Muscle of back (tissue), 13 donors: Measurements from ENCODE around the gene IKZF2. TPM values are rescaled to one million over a fixed set of nuclear protein-coding genes. Genes with fewer than 3 reads are reported as not detected.

Experiments
- DNase-seq, 3 donors: peaks; one replicate each; pipeline versions ENCODE4 v3.0.0 to v3.0.0-alpha.2; 2013
- long read RNA-seq, 9 donors: transcript quantifications; one replicate each; lab custom pipeline, GENCODE V29; 2026
- polyA plus RNA-seq, 10 donors: library from polyadenylated mRNA; unstranded; fragments of 120-200 nt; gene quantifications; one replicate each; pipeline ENCODE4 v1.2.1, GENCODE V29; 2013; ENCODE audit not compliant: insufficient read length in 10 of 10

The IKZF2 gene
- polyA plus RNA-seq, result 1 to 10 TPM; 3.0 to 5.4 (median 3.8) TPM
- long read RNA-seq, donor 1, result 0 reads
- long read RNA-seq, donor 2, partial matches to known transcripts, result 0 of 1 reads
- long read RNA-seq, donor 2, other reads (novel, unspliced or antisense), result 0 of 1 reads
- long read RNA-seq, donor 3, result 0 reads
- long read RNA-seq, donor 4, result 0 reads
- long read RNA-seq, donor 5, result 0 reads
- long read RNA-seq, donor 6, result 0 reads
- long read RNA-seq, donor 7, result 0 reads
- long read RNA-seq, donor 8, result 0 reads
- long read RNA-seq, donor 9, result 0 reads

DNA sequence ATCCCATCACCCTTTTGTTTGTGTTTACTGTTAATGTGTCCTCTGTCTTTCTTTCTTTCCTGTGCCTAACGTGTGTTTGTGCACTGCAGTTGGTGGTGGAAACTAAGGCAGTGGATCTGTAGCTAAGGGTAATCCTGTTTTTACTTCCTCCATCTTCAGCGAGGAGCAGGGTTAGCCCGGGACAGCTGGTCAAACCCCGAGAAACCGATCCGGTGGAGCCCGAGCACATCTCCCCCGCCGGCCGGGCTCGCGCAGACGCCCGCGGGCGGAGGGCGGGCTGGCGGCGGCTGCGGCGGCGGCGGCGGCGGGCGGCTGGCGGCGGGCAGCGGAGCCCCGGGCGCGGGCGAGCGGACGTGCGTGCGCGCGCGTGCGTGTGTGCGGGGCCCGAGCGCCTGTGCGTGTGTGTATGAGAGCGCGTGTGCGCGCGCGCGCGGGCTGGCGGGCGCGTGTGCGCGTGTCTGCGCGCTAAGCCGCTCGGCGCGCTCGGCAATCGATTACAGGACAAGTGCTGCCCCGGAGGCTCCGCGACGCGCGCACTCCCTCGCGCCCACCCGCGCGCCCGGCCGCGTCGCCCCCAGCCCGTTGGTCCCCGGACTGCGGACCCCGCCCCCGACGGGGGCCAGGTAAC lies at the start of gene IKZF2:
Gene IKZF2, minus strand, starts transcription at position 176 of the 628 bp plus-strand sequence. CDS start 2,983 bp downstream, outside the sequence.
- DNase-seq, result peak; percentile 86 to 95 (median 95)

DNA sequence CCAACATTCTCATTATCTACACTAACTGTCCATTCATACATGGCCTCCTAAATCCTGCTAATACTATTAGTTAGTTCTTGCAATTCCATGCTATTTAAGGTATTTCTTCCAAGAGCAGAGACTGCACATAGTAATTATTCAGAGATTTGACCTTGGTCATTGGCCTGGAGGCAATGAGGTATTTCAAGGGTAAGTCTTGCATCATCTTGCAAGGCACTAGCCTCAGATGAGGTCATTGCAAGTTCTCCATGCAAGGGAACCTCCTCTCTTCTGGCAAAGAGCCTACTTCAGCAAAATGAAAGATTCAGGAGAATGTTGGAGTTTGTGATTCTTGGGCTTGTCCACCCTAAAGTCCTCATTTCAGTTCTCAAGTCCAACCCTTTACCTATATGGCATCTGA lies 48.5 kb upstream of the IKZF2 start:
- no peak for DNase-seq

- DNase-seq, result peak in 1 of 3 donors; percentile 3
These were observed 37.8 kb upstream of the IKZF2 start for GRCh38 chr2:213189001-213189899.

- no peak for DNase-seq
These were observed 37.1 kb upstream of the IKZF2 start for GRCh38 chr2:213188533-213188867.

- peak in 1 of 3 donors; percentile 24 for DNase-seq
These were observed 36.6 kb upstream of the IKZF2 start for GRCh38 chr2:213187833-213188532.

DNA sequence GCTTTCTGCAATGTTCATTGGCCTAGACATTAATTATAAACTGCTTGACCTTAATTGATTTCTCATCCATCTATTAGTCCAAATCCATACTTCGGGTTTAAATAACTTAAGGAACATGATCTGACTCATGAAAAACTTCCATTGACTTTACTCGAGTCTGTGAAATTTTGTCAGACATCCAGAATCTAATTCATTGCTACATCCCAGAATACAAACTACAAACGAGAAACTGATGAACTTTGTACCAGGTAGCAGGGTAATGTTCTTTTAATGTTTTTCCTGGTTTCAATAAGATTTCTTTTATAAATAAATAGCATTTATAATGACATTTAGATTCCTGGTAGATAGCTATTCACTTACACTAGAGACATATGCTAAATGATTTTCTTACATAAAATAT lies 36.0 kb upstream of the IKZF2 start:
- DNase-seq, result no peak

GRCh38 chr2:213185147-213185822 lies 33.9 kb upstream of the IKZF2 start:
- no peak for DNase-seq

DNA sequence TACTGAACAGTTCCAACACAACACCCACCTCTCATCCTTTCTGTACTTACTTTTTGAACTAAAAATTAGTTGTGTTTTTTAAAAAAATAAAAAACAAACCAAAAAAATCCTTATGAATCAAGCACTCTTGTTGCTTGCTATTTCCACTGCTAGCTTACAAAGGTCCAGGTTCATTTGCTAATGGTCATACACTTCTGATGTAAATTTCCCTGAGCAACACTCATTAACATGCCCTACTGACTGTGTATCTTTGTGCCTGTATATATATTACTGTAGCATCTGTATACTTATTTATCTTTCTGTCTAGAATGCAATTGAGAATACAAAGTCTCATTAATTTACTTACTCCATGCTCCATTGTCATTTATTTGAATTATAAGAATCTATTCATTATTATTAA lies 30.3 kb upstream of the IKZF2 start:
- no peak for DNase-seq

GRCh38 chr2:213177679-213178078 lies 26.3 kb upstream of the IKZF2 start:
- no peak for DNase-seq

DNA sequence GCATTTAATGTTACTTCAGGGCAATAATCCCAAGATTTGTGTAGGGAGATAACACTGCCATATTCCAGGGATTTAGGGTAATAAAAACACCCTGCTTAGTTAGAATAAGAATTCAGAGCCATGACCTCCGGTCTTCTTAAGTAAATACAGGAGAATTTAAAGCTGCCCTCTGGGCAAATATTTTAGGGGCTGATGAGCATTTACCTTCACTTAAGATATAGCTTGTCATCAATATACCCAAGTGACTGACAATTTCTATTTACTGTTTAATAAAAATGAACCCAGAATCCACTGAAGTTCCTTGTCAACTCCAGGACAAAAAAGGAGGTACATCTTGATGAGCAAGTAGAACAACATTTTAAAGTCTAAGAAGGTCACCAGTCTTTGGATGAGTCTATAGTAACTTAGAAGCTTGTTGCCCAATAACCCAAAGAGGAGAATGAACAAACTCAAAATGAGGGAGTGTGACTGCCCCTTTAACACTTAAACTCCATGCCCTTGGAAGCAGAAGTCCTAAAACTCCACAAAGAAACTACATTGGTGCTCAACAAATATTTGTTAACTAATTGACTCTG lies 24.3 kb upstream of the IKZF2 start:
- no peak for DNase-seq

GRCh38 chr2:213172641-213173040 lies 21.2 kb upstream of the IKZF2 start:
- DNase-seq, result no peak

DNA sequence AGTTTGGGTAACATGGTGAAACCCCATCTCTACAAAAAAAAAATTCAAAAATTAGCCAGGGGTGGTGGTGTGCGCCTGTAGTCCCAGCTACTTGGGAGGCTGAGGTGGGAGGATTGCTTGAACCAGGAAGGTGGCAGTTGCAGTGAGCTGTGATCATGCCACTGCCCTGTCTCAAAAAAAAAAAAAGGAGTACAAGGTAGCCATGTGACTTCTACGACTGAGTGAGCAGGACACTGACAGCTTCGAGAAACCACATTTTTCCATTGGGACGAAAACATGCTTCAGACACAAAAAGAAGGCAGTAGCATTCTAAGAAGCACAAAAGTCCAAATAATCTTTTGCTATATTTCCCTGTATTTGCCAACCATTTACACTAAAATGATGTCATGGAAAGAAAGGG lies 19.7 kb upstream of the IKZF2 start:
- DNase-seq, result no peak

DNA sequence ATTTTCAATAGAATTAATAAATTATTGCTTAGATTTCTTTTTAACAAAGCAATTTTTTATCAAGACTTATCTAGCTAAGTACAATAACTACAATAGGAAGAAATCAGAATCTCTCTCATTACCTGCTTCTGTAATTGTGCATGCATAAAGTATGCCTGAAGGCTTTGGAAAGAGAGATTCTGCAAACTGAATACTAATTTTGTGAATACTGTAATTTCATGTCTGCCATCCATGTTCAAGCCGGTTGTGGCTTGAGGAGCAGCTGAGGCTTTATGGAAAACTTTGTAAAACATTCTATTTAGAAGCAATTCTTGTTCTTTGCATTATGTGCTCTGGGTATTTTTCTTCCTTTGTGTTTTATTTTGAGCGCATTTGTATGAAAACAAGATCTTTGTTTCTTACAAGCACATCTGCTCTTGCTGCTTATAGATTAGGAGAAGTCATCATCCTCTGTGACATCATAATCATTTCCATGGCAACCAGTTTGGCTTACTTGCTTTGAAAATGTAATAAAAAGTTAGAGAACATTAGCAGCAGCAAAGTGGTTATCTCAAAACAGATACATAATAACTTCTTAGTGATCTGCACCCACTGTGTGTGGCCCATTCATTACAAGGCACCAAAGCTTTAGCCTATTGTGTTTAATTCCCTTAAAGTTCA lies 16.0 kb upstream of the IKZF2 start:
- DNase-seq, result no peak

- DNase-seq, result no peak
These were observed 14.7 kb upstream of the IKZF2 start for GRCh38 chr2:213166109-213166508.

- no peak for DNase-seq
These were observed 12.9 kb upstream of the IKZF2 start for GRCh38 chr2:213164263-213164662.

DNA sequence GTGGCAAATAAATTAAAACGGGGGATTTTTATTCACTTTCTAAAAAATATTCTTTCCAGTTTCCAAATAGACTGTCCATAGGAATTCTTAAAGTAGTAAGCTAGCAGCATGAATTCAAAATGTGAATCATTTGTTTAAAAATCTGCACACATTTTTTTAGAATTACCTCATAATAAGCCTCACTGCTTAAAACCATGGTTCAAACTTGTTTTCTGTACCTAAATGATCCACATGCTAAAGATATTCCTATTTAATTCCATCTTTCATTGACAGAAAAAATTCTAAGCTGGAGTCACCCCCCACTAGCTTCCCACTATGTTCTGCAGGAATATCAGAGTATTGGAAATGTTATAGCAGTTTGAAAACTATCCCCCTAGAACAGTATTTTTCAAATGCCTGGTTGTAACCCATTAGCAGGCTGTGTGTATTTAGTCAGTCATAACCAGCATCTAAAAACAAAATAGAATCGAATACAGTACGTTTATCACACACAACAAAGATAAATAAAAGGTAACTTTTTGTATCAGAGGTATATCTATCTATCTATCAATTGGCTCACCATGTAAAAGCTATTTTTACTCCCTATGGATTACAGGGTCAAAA lies 11.2 kb upstream of the IKZF2 start:
- peak in 1 of 3 donors; percentile 4 for DNase-seq

DNA sequence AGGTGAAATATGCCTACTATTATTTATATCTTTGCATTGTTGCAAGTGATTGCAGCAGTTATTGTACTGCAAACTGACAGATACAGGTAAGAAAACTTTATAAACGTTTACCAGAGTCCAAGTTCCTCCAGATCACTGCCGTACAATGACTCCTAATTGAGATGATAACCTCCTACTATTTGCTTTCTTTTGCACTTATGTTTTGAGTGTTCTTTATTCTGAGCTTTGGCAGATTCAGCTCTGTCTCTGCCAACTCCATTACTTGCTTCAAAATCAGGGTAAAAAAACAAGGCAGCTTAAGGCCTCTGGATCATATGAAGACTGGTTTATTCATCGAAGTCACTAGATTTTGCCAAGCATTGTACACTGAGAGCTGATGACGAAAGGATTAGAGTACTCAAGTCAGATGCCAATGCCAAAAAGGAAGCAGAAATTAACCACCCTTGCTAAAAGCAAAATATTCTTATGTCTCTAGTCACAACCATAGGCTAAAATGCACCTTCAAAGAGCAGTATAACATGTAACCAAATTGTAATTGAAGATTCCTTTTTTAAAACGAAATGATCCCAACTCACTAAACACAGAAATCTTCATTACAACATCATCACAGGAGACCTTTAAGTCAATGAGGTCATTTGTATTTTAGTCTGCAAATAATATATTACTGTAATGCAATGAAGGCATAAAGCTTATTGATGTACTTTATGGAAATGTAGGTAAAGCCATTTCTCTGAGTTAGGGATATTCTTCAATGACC lies 10.5 kb upstream of the IKZF2 start:
- DNase-seq, result peak in 1 of 3 donors; percentile 4

DNA sequence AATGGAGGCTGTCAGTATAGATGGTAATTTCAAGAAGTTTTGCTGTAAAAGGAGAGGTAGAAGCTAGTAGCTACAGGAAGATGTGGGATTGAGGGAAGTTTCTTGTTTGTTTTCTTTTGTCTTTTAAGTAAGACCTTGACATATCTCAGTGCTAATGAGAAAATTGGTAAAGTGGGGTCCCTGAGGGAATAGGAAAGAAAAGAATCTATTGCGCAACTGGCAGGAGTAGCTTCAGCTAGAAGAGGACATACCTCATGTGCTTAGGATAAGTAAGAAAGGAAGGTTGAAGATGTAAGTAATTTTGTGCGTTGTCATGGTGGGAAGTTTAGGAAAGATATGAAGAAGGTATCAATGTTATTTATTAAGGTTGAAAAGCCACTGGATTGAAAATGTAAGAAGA lies 8.4 kb upstream of the IKZF2 start:
- DNase-seq, result no peak

DNA sequence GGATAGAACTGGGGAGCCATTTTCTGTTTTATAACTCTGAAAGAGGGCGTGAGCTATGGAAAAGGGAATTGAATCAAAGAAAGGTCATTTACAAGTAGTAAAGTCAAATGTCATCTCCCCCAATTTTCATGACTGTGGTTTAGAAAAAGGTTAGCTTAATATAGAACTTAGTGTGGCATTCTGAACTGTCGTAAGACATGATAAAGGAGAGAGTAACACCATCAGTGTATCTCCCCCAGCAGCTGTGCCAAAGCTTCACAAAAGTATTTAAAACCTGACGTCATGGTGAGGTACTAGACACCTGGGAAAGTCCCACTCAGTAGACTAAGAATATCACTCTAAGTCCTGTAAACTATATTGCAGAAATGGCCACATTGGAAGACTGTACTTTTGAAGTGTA lies 5.8 kb upstream of the IKZF2 start:
- no peak for DNase-seq
